Activated CD4-positive, alpha-beta T cell treated with anti-CD3 and anti-CD28 coated beads for 24 hours (primary cell): Measurements from ENCODE around the gene CLTA.

Source experiments
- DNase-seq, 2 donors: peaks; one replicate each; pipeline ENCODE4 v3.0.0-alpha.2; 2020; ENCODE audit warnings: low read depth in 2 of 2

CLTA gene, protein sequence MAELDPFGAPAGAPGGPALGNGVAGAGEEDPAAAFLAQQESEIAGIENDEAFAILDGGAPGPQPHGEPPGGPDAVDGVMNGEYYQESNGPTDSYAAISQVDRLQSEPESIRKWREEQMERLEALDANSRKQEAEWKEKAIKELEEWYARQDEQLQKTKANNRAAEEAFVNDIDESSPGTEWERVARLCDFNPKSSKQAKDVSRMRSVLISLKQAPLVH

GRCh38 chr9:36190388-36191289 lies at the start of gene CLTA:
TSS of gene CLTA (plus strand) at chr9:36190921. CDS start at chr9:36191057, 136 bp downstream.
- DNase-seq, result peak; percentile 83 to 91

DNA sequence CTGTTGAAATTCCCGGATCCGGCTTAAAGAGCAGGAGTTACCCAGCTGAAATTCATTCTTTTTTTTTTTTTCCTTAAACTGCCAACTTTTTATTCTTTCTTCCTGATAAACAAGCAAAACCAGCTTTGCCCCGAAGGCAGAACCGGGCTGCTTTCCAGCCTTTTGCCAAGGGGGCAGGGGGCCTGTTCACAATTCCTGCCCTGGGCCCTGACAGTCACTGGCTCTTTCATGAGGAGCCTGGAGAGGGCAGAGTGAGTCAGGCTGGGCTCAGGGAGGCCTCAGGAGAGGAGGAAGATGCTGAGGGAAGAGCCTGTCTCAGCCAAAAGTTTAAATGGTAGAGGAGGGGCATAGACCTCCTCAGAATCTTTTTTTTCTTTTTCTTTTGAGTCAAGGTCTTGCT lies 49.4 kb upstream of the CLTA start:
- DNase-seq, result no peak

DNA sequence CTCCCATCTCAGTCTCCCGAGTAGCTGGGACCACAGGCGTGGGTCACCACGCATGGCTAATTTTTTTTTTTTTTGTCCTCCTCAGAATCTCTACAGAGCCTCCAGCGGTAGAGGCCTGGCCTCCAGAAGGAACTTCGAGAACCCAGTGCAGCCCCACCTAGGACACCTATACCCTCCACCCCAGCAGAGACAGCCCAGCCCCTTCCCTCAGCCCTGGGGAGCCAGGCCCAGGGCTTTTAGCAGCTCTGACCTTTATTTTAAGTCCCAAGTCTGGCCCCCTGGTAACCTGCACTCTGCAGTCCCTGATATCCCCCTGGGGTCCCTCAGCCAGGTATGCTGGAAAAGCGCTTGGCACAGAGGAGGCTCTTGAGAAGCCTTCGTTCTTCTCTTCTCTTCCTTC lies 49.0 kb upstream of the CLTA start:
- no peak for DNase-seq

GRCh38 chr9:36142510-36143244 lies 48.0 kb upstream of the CLTA start:
- DNase-seq, result no peak

DNA sequence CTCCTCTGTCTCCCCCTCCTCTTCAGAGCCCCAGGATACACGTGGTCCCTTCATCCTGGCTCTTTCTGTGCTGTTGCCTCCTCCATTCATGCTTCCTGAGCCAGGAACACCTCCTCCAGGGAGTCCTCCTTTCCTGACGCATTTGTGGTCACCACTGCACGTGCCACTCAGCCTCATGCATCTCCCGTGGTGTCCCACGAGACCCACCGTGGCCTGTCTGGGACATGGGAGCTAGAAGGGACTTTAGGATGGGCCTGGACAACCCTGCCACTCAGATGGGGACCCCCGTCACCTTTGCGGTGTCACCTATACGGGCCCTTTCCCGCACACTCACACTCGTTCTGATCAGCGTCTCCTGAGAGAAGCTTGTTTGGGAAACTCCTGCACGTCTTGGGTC lies 47.5 kb upstream of the CLTA start:
- DNase-seq, result no peak

DNA sequence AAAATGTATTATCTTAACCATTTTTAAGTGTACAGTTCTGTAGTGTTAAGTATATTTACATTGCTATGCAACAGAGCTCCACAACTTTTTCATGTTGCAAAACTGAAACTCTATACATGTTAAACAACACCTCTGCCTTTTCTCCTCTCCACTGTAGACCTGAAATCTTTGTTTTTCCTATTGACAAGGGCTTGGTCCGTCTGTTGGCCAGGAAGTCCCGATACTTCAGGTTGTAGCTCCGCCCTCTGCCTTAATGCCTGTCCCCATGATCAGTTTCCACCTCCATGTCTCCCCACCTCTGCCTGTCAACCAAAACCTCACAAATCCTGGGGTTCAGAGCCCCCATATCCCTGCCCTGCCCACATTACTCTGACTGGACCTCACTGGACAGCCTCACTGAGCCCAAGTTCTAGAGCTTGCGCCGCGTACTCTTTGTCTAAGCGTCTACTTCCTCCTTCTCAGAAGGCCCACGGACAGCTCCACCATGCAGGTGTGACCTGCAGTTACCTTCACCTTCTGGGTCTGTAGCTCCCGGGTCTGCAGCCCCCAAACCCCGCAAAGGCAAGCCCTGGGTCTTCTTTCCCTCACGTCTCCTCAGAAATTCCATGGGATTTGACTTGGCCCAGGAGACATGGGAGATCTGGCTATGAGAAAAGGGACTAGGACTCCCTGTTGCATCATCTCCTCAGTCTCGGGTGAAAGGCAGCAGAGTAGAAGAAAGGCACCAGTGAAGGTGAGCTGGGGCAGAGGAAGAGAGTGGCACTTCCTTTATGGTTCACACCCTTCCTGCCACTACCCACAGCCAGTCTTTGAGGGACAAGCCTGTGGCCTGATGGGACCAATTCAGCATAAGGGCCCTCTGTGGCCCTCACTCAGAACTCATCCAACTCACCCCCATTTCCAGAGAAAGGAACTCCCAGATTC lies 46.1 kb upstream of the CLTA start:
- DNase-seq, result no peak

DNA sequence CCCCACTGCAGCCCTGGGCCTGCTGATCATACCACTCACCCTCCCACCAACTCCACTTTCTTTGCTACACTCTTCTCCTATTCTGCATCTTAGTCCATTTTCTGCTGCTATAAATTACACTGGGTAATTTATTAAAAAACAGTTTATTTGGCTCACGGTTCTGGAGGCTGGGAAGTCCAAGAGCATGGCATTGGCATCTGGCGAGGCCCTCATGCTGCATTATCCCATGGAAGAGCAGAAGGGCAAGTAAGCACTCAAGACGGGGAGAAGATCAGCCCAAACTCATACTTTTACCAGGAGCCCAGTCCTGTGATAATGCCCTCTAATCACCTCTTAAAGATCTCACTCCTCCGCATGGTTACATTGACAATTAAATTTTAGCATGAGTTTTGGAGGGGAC lies 44.8 kb upstream of the CLTA start:
- no peak for DNase-seq

DNA sequence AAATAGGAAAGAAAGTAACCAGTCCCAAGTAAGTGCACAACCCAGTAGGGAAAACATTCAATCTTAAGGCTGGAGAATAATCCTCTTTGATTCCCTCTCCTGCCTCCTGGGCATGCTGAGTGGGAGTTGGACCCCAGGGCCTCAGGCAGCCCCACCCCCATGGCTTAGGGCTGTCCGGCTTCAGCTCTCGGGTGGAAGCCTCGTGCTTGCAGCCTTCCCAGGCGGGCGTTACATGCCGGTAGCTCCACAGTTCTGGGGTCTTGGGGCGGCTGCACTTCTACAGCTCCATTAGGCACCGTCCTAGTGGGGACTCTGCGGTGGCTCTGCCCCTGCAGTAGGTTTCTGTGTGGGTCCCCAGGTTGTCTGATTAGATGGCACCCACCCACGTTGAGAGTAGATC lies 44.1 kb upstream of the CLTA start:
- DNase-seq, result no peak

DNA sequence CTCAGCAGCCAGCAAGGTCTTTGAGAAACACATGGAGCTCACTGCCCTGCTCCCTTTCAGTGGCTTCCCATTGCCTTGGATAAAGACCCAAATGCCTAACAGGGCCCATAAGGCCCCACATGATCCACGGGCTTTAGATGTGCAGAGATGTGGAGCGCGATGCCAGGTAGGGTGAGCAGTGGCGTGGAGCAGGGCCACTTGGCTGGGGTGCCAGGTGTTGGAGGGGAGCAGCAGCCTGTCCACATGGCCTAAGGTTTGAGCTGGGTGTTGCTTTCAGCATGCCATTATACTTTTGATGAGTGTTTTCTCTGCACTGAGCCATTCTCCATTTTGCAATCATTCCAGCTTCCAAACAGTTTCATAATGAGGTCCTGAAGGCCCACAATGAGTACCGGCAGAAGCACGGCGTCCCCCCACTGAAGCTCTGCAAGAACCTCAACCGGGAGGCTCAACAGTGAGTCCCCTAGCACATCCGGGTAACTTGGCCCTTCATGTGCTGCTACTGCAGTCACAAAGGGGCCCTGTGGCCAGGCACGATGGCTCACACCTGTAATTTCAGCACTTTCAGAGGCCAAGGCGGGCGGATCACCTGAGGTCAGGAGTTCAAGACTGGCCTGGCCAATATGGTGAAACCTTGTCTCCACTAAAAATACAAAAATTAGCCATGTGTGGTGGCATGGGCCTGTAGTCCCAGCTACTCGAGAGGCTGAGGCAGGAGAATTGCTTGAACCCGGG lies 43.1 kb upstream of the CLTA start:
- DNase-seq, result no peak

DNA sequence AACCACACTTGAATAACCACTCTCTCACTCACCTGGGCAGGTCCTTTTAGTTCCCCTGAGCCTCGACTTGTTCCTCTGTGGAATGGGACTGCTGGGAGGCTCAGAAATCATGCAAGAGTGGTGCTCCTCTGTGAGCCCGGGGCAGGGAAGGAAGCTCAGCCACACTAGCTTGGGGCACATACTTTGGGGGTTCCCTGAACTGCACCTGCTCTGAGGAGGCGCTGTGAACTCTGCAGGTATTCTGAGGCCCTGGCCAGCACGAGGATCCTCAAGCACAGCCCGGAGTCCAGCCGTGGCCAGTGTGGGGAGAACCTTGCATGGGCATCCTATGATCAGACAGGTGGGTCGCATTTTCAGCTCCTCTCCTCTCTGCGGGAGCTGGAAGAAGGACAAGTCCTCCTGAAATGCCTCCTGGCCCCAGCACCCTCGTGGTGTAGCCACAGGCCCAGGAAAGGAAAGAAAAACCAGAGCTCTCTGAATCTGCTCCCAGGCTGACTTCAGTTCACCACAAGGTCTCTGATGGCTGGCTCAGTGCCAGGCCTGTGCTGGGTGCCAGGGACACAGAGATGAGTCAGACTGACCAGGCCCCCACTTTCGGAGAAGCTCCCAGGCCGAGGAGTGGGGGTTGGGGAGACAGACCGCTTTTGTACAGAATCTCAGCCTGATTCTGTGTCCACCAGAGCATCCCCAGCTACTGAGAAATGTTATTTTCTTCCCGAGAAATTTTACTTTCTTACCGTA lies 42.2 kb upstream of the CLTA start:
- DNase-seq, result peak in 1 of 2 donors; percentile 58

DNA sequence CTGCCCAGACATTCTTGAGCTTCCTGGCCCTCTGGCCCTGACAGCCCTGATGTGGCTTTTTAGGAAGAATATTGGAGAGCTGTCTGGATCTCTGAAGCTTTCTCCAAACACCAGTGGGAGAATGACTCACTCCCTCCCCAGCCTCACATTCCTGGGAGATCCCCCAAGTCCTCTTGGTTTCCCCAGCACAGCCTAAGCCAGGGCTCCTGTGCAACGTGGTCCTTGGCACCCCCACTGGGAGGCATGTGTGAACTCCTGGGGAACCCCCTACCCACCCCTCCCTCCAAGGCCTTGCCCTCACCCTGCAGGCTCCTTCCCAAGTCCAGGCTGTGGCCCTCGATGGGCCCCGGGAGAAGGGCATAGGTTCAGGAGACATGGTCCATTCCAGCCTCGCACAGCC lies 41.5 kb upstream of the CLTA start:
- DNase-seq, result no peak

DNA sequence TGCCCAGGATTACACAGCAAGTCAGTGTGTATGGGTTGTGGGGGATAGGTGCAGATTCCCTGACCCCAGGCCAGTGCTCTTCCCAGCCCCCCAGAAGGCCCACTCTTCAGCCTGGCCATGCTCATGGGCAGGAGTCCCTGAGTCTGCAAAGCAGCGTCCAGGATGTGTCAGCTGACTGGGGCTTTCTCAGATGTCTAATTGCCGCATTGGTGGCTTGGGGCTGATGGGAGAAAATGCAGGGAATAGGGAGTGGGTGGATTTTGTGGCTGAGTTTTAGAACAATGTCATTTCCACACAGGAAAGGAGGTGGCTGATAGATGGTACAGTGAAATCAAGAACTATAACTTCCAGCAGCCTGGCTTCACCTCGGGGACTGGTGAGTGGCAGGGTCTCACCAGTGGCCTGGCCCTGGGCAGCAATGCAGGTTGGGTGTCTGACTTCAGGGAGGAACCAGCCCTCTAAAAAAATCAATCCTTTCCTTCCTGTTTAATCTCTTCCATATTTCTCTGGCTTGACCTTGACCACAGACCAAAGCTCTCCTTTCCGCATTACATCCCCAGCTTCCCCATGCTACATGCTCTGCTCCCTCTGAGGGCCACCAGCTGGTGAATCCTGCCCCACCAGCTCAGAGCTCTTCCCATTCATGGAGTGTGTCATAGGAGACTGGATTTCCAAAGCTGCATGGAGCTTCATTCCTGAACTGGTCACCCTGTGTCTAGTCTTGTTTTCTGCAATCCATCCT lies 40.0 kb upstream of the CLTA start:
- DNase-seq, result no peak

- DNase-seq, result peak; percentile 70 to 79
Measured at GRCh38 chr9:36151316-36152210, 39.2 kb upstream of the CLTA start.

- DNase-seq, result no peak
Measured at GRCh38 chr9:36152741-36153438, 37.8 kb upstream of the CLTA start.

DNA sequence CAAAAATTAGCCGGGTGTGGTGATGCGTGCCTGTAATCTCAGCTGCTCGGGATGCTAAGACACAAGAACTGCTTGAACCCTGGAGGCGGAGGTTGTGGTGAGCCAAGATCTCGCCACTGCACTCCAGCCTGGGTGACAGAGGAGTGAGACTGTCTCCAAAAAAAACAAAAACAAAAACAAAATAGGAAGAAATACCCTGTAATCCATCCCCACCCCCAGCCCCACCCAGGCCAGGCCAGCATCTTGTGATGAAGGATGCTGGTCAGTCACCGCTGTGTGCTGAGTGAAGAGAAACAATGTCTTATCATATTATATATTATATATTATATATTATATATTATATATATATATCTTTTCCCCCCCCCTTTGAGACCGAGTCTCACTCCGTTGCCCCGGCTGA lies 37.0 kb upstream of the CLTA start:
- no peak for DNase-seq

- no peak for DNase-seq
Measured at GRCh38 chr9:36154331-36154952, 36.3 kb upstream of the CLTA start.

- DNase-seq, result no peak
Measured at GRCh38 chr9:36156116-36156515, 34.6 kb upstream of the CLTA start.
